ENCODE results near the gene RAB40C.

GRCh38 chr16:630249-630814, 40.5 kb downstream of the RAB40C start:
- TF ChIP-seq, protein P1, sequence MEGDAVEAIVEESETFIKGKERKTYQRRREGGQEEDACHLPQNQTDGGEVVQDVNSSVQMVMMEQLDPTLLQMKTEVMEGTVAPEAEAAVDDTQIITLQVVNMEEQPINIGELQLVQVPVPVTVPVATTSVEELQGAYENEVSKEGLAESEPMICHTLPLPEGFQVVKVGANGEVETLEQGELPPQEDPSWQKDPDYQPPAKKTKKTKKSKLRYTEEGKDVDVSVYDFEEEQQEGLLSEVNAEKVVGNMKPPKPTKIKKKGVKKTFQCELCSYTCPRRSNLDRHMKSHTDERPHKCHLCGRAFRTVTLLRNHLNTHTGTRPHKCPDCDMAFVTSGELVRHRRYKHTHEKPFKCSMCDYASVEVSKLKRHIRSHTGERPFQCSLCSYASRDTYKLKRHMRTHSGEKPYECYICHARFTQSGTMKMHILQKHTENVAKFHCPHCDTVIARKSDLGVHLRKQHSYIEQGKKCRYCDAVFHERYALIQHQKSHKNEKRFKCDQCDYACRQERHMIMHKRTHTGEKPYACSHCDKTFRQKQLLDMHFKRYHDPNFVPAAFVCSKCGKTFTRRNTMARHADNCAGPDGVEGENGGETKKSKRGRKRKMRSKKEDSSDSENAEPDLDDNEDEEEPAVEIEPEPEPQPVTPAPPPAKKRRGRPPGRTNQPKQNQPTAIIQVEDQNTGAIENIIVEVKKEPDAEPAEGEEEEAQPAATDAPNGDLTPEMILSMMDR (IDR thresholded peaks at IDR 0.05) = no peak
- no peak for TF ChIP-seq ZFX (IDR thresholded peaks at IDR 0.05; ENCODE audit: borderline replicate concordance)

Measured in 22Rv1 (cell line).